Keratinocyte (primary cell): Measurements from ENCODE around the gene DOCK3.
"Not testable (repeated sequence)": the region's sequence is repeated elsewhere in the genome, so short reads cannot be mapped to it uniquely, and the experiment has no call there.

ENCODE experiments used
- EZH2 ChIP-seq: IDR thresholded peaks from one replicate; pipeline ENCODE4 v1.6.1; 2012; ENCODE audit warnings: inconsistent platforms, mild to moderate bottlenecking, low read length, moderate library complexity
- TF ChIP-seq, protein P1 (sequence below), 3 experiments: IDR thresholded peaks in 1 of 3; conservative IDR thresholded peaks in 1 of 3; optimal IDR thresholded peaks in 1 of 3; 2 replicates in 2 of 3; 3 replicates in 1 of 3; pipeline versions ENCODE3 to v1.5.1; 2011; ENCODE audit warnings: low read length in 3 of 3, mild to moderate bottlenecking in 3 of 3, moderate library complexity in 2 of 3, control low read depth in 1 of 3, inconsistent platforms in 1 of 3; ENCODE audit not compliant: insufficient read depth in 2 of 3; ENCODE audit errors: extremely low read depth in 1 of 3

DNA sequence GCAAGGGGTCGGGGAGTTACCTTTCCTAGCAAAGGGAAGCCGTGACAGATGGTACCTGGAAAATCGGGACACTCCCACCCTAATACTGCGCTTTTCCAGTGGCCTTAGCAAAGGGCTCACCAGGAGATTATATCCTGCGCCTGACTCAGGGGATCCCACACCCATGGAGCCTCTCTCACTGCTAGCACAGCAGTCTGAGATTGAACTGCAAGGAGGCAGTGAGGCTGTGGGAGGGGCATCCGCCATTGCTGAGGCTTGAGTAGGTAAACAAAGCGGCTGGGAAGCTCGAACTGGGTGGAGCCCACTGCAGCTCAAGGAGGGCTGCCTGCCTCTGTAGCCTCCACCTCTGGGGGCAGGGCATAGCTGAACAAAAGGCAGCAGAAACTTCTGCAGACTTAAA, 693.5 kb downstream of the DOCK3 start:
- TF ChIP-seq, protein P1, sequence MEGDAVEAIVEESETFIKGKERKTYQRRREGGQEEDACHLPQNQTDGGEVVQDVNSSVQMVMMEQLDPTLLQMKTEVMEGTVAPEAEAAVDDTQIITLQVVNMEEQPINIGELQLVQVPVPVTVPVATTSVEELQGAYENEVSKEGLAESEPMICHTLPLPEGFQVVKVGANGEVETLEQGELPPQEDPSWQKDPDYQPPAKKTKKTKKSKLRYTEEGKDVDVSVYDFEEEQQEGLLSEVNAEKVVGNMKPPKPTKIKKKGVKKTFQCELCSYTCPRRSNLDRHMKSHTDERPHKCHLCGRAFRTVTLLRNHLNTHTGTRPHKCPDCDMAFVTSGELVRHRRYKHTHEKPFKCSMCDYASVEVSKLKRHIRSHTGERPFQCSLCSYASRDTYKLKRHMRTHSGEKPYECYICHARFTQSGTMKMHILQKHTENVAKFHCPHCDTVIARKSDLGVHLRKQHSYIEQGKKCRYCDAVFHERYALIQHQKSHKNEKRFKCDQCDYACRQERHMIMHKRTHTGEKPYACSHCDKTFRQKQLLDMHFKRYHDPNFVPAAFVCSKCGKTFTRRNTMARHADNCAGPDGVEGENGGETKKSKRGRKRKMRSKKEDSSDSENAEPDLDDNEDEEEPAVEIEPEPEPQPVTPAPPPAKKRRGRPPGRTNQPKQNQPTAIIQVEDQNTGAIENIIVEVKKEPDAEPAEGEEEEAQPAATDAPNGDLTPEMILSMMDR (optimal IDR thresholded peaks at IDR 0.05 in 1 of 3, IDR thresholded peaks at IDR 0.05 in 1 of 3, conservative IDR thresholded peaks at IDR 0.05 in 1 of 3; ENCODE audit: extremely low read depth in 1 of 3, insufficient read depth in 2 of 3, low read length in 3 of 3): not testable (repeated sequence)
- TF ChIP-seq EZH2: not testable (repeated sequence)
